Esophagus muscularis mucosa (tissue), 4 donors: Measurements from ENCODE around the gene MGST2. TPM values are rescaled to one million over a fixed set of nuclear protein-coding genes. Genes with fewer than 3 reads are reported as not detected.
"Not testable (repeated sequence)": the region's sequence is repeated elsewhere in the genome, so short reads cannot be mapped to it uniquely, and the experiment has no call there.

Experiments
- DNase-seq: peaks from one replicate; pipeline ENCODE4 v3.0.0-alpha.2; 2017; ENCODE audit errors: extremely low spot score
- H3K27ac ChIP-seq, 4 donors: fragments of 200-600 bp; sonication (generic); replicated peaks in 1 of 4; 1 replicate in 3 of 4; 2 replicates in 1 of 4; pipeline ENCODE4 v1.5.1; 2016 to 2019; ENCODE audit warnings: mild to moderate bottlenecking in 1 of 4
- H3K27me3 ChIP-seq, 4 donors: fragments of 200-600 bp; sonication (generic); one replicate each; pipeline versions ENCODE4 v1.5.1 to v1.6.0; 2016 to 2019
- H3K36me3 ChIP-seq, 4 donors: fragments of 200-600 bp; sonication (generic); one replicate each; pipeline ENCODE4 v1.5.1; 2016 to 2019
- H3K4me1 ChIP-seq, 4 donors: fragments of 200-600 bp; sonication (generic); one replicate each; pipeline ENCODE4 v1.5.1; 2016 to 2019
- H3K4me3 ChIP-seq, 4 donors: fragments of 200-600 bp; sonication (generic); 1 replicate in 2 of 4; 2 replicates in 2 of 4; pipeline ENCODE4 v1.5.1; 2016 to 2019; ENCODE audit warnings: mild to moderate bottlenecking in 4 of 4, moderate library complexity in 1 of 4
- H3K9me3 ChIP-seq, 4 donors: fragments of 200-600 bp; sonication (generic); 1 replicate in 3 of 4; 2 replicates in 1 of 4; pipeline ENCODE4 v1.5.1; 2016 to 2019
- CTCF ChIP-seq, 3 experiments: fragments of 200-600 bp in 2 of 3; fragments of 450-650 bp in 1 of 3; sonication (generic) in 2 of 3; IDR thresholded peaks; one replicate each; pipeline ENCODE4 v1.5.1; 2017 to 2019; ENCODE audit warnings: antibody characterized with exemption in 3 of 3, mild to moderate bottlenecking in 2 of 3, moderate library complexity in 1 of 3
- EP300 ChIP-seq: sonication (generic); formaldehyde crosslinking; IDR thresholded peaks from one replicate; pipeline ENCODE4 v1.6.1; 2017; ENCODE audit warnings: antibody characterized with exemption
- POLR2A ChIP-seq: fragments of 450-650 bp; IDR thresholded peaks from one replicate; pipeline ENCODE4 v1.6.1; 2017; ENCODE audit warnings: antibody characterized with exemption, moderate library complexity, mild to moderate bottlenecking, low read depth
- POLR2AphosphoS5 ChIP-seq, 2 donors: sonication (generic); formaldehyde crosslinking; IDR thresholded peaks; one replicate each; pipeline ENCODE4 v1.6.1; 2017; ENCODE audit warnings: antibody characterized with exemption in 2 of 2
- WGBS: methylation state at CpG from one replicate; pipeline ENCODE4 v1.1.5; 2018; 5-methylcytosine and 5-hydroxymethylcytosine counted together
- intact Hi-C: fragments of 100-400 bp; cut with DNase I; formaldehyde crosslinking; loops from one replicate; pipeline ENCODE4 v1.15.1; 2023
- total RNA-seq, 4 donors: library from RNA; depleted of rRNA; stranded (reverse); fragments of >200 nt; gene quantifications; one replicate each; pipeline versions ENCODE4 v1.1.0 to v1.2.1, GENCODE V29; 2016

The MGST2 gene
- total RNA-seq, 4 donors from 2014 or later, result 28.7 to 39.7 (median 34.2) TPM

GRCh38 chr4:139629436-139630125, 36.0 kb upstream of the MGST2 start:
- DNase-seq, result no peak
- no peak overlapping the region for H3K27ac ChIP-seq
- no peak overlapping the region for H3K4me3 ChIP-seq
- H3K27me3 ChIP-seq, result no peaks in the 10 kb centered on the region
- TF ChIP-seq CTCF (IDR thresholded peaks at IDR 0.05), result no peak
- no peak for TF ChIP-seq POLR2A
- no peak for TF ChIP-seq EP300
- no peak for TF ChIP-seq POLR2AphosphoS5 (IDR thresholded peaks at IDR 0.05)
- intact Hi-C loops, result loop anchor here (5.0 kb wide), 2 partner anchors 132 to 212 kb away; no protein-coding TSS in a partner anchor
- no peaks in the 10 kb centered on the region for H3K9me3 ChIP-seq
- WGBS, result 80% methylated on average over 3 of the region's 3 CpGs
- H3K4me1 ChIP-seq, result no peaks in the 10 kb centered on the region
- H3K36me3 ChIP-seq, result no peaks in the 10 kb centered on the region

GRCh38 chr4:139630126-139630495, 35.5 kb upstream of the MGST2 start:
- Histone ChIP-seq H3K9me3 (no peaks in the 10 kb centered on the region), H3K36me3 (no peaks in the 10 kb centered on the region), H3K4me3 (no peak overlapping the region), H3K27me3 (no peaks in the 10 kb centered on the region), H3K4me1 (no peaks in the 10 kb centered on the region), H3K27ac (no peak overlapping the region)
- WGBS, result 100% methylated on average over 1 of the region's 1 CpG
- DNase-seq, result no peak
- TF ChIP-seq POLR2AphosphoS5 (IDR thresholded peaks at IDR 0.05), result no peak
- TF ChIP-seq CTCF (IDR thresholded peaks at IDR 0.05), result no peak
- no peak for TF ChIP-seq POLR2A
- TF ChIP-seq EP300, result no peak
- intact Hi-C loops, result loop anchor here (5.0 kb wide), 2 partner anchors 133 to 213 kb away; no protein-coding TSS in a partner anchor

- no peaks in the 10 kb centered on the region for H3K36me3 ChIP-seq
- no peak overlapping the region for H3K27ac ChIP-seq
- H3K4me1 ChIP-seq, result no peaks in the 10 kb centered on the region
- H3K4me3 ChIP-seq, result no peak overlapping the region
- WGBS, result 84% methylated on average over 5 of the region's 5 CpGs
- H3K27me3 ChIP-seq, result no peaks in the 10 kb centered on the region
- no peaks in the 10 kb centered on the region for H3K9me3 ChIP-seq
- TF ChIP-seq POLR2A (no peak), POLR2AphosphoS5 (IDR thresholded peaks at IDR 0.05) (no peak), EP300 (no peak)
- DNase-seq, result no peak
- intact Hi-C loops, result loop anchor here (5.0 kb wide), 2 partner anchors 134 to 214 kb away; no protein-coding TSS in a partner anchor
Measured at GRCh38 chr4:139630991-139631390, 34.6 kb upstream of the MGST2 start.

GRCh38 chr4:139631791-139632190, 33.8 kb upstream of the MGST2 start:
- no peaks in the 10 kb centered on the region for H3K36me3 ChIP-seq
- WGBS, result 86% methylated on average over 1 of the region's 1 CpG
- intact Hi-C loops, result loop anchor here (5.0 kb wide), 2 partner anchors 134 to 214 kb away; no protein-coding TSS in a partner anchor
- no peak overlapping the region for H3K4me3 ChIP-seq
- no peak overlapping the region for H3K27ac ChIP-seq
- TF ChIP-seq EP300, result no peak
- no peak for TF ChIP-seq CTCF (IDR thresholded peaks at IDR 0.05)
- no peak for TF ChIP-seq POLR2AphosphoS5 (IDR thresholded peaks at IDR 0.05)
- TF ChIP-seq POLR2A, result no peak
- DNase-seq, result no peak
- no peaks in the 10 kb centered on the region for H3K27me3 ChIP-seq
- no peaks in the 10 kb centered on the region for H3K4me1 ChIP-seq
- H3K9me3 ChIP-seq, result no peaks in the 10 kb centered on the region

GRCh38 chr4:139632739-139633138, 32.9 kb upstream of the MGST2 start:
- not testable (repeated sequence) for H3K4me3 ChIP-seq, DNase-seq, H3K36me3 ChIP-seq, H3K4me1 ChIP-seq, H3K27me3 ChIP-seq, H3K9me3 ChIP-seq, H3K27ac ChIP-seq
- intact Hi-C loops, result loop anchor here (5.0 kb wide), 2 partner anchors 135 to 215 kb away; no protein-coding TSS in a partner anchor
- 96% methylated on average over 5 of the region's 5 CpGs for WGBS
